Measurements from ENCODE around the gene RAP1GAP.

Gene RAP1GAP

GRCh38 chr1:21596174-21596573 lies 73.0 kb downstream of the RAP1GAP start:
- Histone ChIP-seq H3K27me3 (ENCODE audit: insufficient read depth, low read length) (peaks cover 16% of the 10 kb centered on the region; the same call in 1 of the 2 replicates), H3F3A (ENCODE audit: insufficient read depth, low read length) (no peaks in the 10 kb centered on the region), H3K79me2 (ENCODE audit: insufficient read depth, low read length) (no peaks in the 10 kb centered on the region)

GRCh38 chr1:21594935-21595897 lies 73.9 kb downstream of the RAP1GAP start:
- no peaks in the 10 kb centered on the region for H3K9me2 ChIP-seq (ENCODE audit: low read depth, low read length)
- H4K20me1 ChIP-seq (ENCODE audit: insufficient read depth, low read length), result no peaks in the 10 kb centered on the region
- no peaks in the 10 kb centered on the region for H3K79me2 ChIP-seq (ENCODE audit: insufficient read depth, low read length)
- no peaks in the 10 kb centered on the region for H3K9me3 ChIP-seq (ENCODE audit: low read length)
- no peaks in the 10 kb centered on the region for H3F3A ChIP-seq (ENCODE audit: insufficient read depth, low read length)
- TF ChIP-seq EZH2 (IDR thresholded peaks at IDR 0.05; ENCODE audit: borderline replicate concordance, low read length) (no peak), CTCF (IDR thresholded peaks at IDR 0.05; ENCODE audit: low read length) (peak; percentile 83)
- H3K4me3 ChIP-seq (ENCODE audit: low read depth, low read length, poor library complexity, severe bottlenecking), result no peak overlapping the region
- no peaks in the 10 kb centered on the region for H3K4me1 ChIP-seq (ENCODE audit: insufficient read depth, low read length, severe bottlenecking)
- H3K36me3 ChIP-seq (ENCODE audit: insufficient read depth, low read length), result no peaks in the 10 kb centered on the region
- no peak overlapping the region for H3K9ac ChIP-seq (ENCODE audit: low read length)
- H3K27ac ChIP-seq (ENCODE audit: low read depth, low read length, poor library complexity, severe bottlenecking), result no peak overlapping the region
- no peak overlapping the region for H3K4me2 ChIP-seq (ENCODE audit: low read length)
- H3K27me3 ChIP-seq (ENCODE audit: insufficient read depth, low read length), result peaks cover 16% of the 10 kb centered on the region; the same call in 1 of the 2 replicates
- H2AFZ ChIP-seq (ENCODE audit: low read length), result no peak overlapping the region

More at GRCh38 chr1:21596174-21596573, 73.0 kb downstream of the RAP1GAP start:
- no peaks in the 10 kb centered on the region for H3K4me1 ChIP-seq (ENCODE audit: insufficient read depth, low read length, severe bottlenecking)
- no peak overlapping the region for H3K27ac ChIP-seq (ENCODE audit: low read depth, low read length, poor library complexity, severe bottlenecking)
- no peak overlapping the region for H2AFZ ChIP-seq (ENCODE audit: low read length)
- no peaks in the 10 kb centered on the region for H3K36me3 ChIP-seq (ENCODE audit: insufficient read depth, low read length)
- no peak overlapping the region for H3K4me3 ChIP-seq (ENCODE audit: low read depth, low read length, poor library complexity, severe bottlenecking)
- no peaks in the 10 kb centered on the region for H3K9me2 ChIP-seq (ENCODE audit: low read depth, low read length)
- no peak overlapping the region for H3K9ac ChIP-seq (ENCODE audit: low read length)
- TF ChIP-seq EZH2 (IDR thresholded peaks at IDR 0.05; ENCODE audit: borderline replicate concordance, low read length) (no peak), CTCF (IDR thresholded peaks at IDR 0.05; ENCODE audit: low read length) (no peak)
- H3K9me3 ChIP-seq (ENCODE audit: low read length), result no peaks in the 10 kb centered on the region
- no peaks in the 10 kb centered on the region for H4K20me1 ChIP-seq (ENCODE audit: insufficient read depth, low read length)
- no peak overlapping the region for H3K4me2 ChIP-seq (ENCODE audit: low read length)

- Histone ChIP-seq H3K27ac (ENCODE audit: low read depth, low read length, poor library complexity, severe bottlenecking) (no peak overlapping the region), H3K27me3 (ENCODE audit: insufficient read depth, low read length) (0 out of 2 replicates have a peak, but pooled peaks cover 11% of the 10 kb centered on the region), H3K4me2 (ENCODE audit: low read length) (no peak overlapping the region), H3K9ac (ENCODE audit: low read length) (no peak overlapping the region), H3K36me3 (ENCODE audit: insufficient read depth, low read length) (no peaks in the 10 kb centered on the region), H2AFZ (ENCODE audit: low read length) (no peak overlapping the region), H3F3A (ENCODE audit: insufficient read depth, low read length) (no peaks in the 10 kb centered on the region), H3K9me2 (ENCODE audit: low read depth, low read length) (no peaks in the 10 kb centered on the region), H4K20me1 (ENCODE audit: insufficient read depth, low read length) (no peaks in the 10 kb centered on the region), H3K4me3 (ENCODE audit: low read depth, low read length, poor library complexity, severe bottlenecking) (no peak overlapping the region), H3K4me1 (ENCODE audit: insufficient read depth, low read length, severe bottlenecking) (no peaks in the 10 kb centered on the region), H3K9me3 (ENCODE audit: low read length) (no peaks in the 10 kb centered on the region), H3K79me2 (ENCODE audit: insufficient read depth, low read length) (no peaks in the 10 kb centered on the region)
- TF ChIP-seq CTCF (IDR thresholded peaks at IDR 0.05; ENCODE audit: low read length) (no peak), EZH2 (IDR thresholded peaks at IDR 0.05; ENCODE audit: borderline replicate concordance, low read length) (no peak)
Observed at GRCh38 chr1:21594501-21594900, 74.7 kb downstream of the RAP1GAP start.
